DND-41 (cell line): ENCODE data around the gene MESD.

ENCODE experiments used
- CTCF ChIP-seq: IDR thresholded peaks from 2 replicates; pipeline ENCODE4 v1.5.1; 2012; ENCODE audit warnings: borderline replicate concordance, low read length, moderate library complexity, mild to moderate bottlenecking; ENCODE audit not compliant: poor library complexity, severe bottlenecking; ENCODE audit errors: extremely low read depth
- EZH2 ChIP-seq: IDR thresholded peaks from 3 replicates; pipeline ENCODE4 v1.6.1; 2012; ENCODE audit warnings: borderline replicate concordance, low read depth, mild to moderate bottlenecking, moderate library complexity, low read length, inconsistent platforms; ENCODE audit not compliant: severe bottlenecking

DNA sequence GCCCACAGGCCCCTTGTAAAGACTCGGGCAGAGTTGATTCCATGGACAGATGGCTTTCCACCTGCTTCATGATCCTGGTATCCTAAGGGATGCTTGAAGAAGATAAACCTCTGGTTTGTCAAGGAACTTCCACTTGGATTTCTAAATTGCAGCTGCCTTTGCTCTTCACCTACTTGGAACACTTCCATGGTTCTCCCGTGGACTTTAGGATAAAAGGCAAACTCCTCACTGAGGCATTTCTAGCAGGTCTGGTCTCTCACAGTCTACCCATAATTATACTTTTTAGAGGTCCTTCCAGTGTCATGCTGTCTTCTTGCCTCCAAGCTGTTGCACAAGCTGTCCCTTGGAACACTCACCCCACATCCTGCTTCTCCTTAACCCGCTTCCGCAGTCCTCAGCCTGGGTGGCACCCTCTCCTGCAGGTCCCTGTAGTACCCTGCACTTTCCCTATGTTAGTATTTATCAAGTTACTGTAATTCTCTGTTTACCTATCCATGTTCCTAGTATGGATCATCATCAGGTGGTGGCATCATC is 23.8 kb upstream of the MESD start:
- TF ChIP-seq CTCF (no peak), EZH2 (no peak)
